ENCODE results near the gene TMEM38B.

Gene TMEM38B

DNA sequence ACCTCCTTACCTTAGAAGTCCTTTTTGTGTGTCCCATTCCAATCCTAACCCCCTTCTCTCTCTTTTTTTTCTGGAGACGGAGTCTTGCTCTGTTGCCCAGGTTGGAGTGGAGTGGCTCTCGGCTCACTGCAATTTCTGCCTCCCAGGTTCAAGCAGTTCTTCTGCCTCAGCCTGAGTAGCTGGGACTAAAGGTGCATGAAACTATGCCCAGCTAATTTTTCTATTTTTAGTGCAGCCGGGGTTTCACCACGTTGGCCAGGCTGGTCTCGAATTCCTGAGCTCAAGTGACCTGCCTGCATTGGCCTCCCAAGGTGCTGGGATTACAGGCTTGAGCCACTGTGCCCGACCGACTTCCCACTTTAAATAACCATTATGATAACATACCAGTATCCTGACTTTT lies 17.5 kb downstream of the TMEM38B start:
- TF ChIP-seq, protein P1, sequence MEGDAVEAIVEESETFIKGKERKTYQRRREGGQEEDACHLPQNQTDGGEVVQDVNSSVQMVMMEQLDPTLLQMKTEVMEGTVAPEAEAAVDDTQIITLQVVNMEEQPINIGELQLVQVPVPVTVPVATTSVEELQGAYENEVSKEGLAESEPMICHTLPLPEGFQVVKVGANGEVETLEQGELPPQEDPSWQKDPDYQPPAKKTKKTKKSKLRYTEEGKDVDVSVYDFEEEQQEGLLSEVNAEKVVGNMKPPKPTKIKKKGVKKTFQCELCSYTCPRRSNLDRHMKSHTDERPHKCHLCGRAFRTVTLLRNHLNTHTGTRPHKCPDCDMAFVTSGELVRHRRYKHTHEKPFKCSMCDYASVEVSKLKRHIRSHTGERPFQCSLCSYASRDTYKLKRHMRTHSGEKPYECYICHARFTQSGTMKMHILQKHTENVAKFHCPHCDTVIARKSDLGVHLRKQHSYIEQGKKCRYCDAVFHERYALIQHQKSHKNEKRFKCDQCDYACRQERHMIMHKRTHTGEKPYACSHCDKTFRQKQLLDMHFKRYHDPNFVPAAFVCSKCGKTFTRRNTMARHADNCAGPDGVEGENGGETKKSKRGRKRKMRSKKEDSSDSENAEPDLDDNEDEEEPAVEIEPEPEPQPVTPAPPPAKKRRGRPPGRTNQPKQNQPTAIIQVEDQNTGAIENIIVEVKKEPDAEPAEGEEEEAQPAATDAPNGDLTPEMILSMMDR (IDR thresholded peaks at IDR 0.05; ENCODE audit: low read depth, low read length), result no peak
- no peak for DNase-seq (ENCODE audit: extremely low read depth, low read depth)

DNA sequence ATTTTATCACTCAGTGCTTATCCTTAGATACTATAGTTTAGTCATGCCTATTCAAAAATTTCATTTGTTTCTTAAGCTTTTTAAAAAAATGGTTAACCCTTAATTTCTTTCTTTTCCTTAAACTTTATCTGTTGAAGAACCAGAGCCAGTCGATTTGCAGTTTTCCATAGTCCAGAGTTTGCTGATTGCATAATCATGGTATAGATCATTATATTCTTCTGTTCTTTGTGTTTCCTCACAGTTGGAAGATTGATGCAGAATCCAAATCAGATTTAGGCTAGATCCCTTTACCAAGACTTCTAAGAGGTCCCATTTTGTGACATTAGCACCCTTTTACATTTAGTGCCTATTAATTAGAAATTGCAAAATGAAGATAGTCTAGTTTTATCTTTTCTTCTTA lies 18.0 kb downstream of the TMEM38B start:
- TF ChIP-seq, protein P1 (IDR thresholded peaks at IDR 0.05; ENCODE audit: low read depth, low read length), result no peak
- DNase-seq (ENCODE audit: extremely low read depth, low read depth), result no peak

DNA sequence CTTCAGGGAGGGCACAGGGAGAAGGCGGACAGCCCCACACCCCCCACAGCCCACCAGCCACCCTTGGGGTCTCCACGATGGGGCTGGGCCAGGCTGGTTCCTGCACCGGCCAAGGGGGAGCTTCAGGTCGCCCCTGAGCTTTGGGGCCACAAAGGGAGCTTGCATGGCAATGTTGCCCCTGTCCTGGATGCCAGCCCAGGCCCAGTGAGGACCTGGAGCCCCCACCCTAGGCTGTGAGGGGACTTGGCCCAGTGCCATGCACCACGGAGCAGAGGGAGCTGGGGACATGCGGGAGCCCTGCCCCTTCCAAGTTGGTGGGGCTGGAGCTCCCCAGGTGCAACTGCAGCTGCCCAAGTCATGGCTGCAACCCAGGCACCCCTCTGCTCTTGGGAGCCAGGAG lies 18.4 kb downstream of the TMEM38B start:
- no peak for DNase-seq (ENCODE audit: extremely low read depth, low read depth)
- TF ChIP-seq, protein P1 (IDR thresholded peaks at IDR 0.05; ENCODE audit: low read depth, low read length), result no peak

DNA sequence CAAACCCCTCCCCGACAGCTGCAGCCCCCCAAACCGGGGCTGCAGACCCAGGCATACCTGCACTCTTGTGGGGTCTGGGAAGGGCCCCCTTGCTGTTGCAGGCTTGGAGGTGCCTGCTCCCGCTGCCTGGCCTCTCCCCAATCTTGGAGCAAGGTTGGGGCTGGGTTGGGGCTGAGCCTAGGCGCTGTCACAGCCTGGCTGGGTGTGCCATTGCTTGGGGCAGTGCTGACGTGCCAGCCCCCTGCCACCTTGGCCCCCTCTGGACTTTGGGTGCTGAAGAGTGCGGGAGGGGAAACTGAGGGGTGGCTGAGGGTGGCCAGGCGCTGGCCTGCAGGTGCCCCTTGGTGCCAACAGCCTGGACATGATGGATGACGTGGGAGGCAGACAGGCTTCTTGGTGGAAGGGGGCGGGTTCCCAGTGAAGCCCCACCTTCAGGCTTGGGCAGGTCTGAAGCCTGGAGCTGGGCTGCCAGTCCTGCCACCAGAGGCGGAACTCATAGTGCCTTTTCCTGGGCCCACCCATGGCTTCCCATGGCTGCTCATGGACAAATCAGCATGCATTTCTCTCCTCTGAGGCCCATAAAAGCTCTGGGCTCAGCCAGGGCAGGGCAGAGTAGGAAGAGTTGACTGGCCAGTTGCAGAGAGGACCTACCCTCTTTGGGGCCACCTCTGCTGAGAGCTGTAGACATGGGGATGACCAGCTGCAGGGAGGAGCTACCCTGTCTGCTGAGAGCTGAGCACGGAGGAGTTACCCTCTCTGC lies 19.1 kb downstream of the TMEM38B start:
- TF ChIP-seq, protein P1 (IDR thresholded peaks at IDR 0.05; ENCODE audit: low read depth, low read length), result no peak
- no peak for DNase-seq (ENCODE audit: extremely low read depth, low read depth)

DNA sequence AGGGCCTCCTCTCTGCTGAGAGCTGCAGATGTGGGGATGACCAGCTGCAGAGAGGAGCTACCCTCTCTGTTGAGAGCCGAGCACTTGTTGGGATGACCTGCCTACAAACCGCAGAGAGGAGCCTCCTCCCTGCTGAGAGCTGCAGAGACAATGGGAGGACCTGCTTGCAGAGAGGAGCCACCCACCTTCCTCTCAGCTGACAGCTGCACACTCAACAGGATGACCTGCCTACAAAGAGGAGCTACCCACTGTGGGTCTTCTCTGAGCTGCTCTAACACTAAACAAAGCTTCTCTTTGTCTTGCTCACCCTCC lies 19.6 kb downstream of the TMEM38B start:
- DNase-seq (ENCODE audit: extremely low read depth, low read depth), result no peak
- TF ChIP-seq, protein P1 (IDR thresholded peaks at IDR 0.05; ENCODE audit: low read depth, low read length), result no peak

DNA sequence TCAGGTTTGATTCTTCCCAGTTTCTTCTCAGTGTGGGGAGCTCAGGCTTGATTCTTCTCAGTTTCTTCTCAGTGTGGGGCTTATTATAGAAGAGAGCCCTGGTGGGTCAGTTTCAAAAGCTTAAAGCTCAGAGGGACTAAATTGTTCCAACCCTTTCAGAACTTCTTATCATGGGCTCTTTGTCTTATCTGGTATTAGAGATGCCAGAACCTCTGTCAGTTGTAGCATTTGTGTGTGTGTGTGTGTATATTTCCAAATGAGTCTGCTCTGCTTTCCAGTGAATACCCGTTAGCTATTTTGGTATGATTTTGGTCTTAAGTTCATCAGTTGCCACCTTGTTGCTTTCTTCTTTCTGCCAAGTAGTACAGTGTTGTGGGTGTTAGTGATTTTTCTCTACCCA lies 21.8 kb downstream of the TMEM38B start:
- TF ChIP-seq, protein P1 (IDR thresholded peaks at IDR 0.05; ENCODE audit: low read depth, low read length), result no peak
- DNase-seq (ENCODE audit: extremely low read depth, low read depth), result no peak

DNA sequence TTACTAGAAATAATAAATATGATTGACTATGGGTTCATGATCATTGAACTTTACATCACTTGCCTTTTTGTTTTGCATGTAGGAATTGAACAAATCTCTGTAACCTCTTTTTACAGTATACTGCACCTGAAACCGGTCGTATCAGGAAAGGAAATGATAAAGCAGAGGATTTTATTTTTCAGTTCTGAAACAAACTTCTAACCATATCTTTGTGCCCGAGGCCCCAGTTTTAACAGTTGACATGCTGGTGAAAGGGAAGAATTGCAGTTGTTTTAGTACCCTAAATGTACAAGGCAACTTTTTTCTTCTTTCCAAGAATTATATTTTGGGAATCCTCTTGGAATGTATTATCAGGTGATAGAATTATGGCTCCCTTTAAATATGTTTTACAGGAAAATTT lies 27.8 kb downstream of the TMEM38B start:
- TF ChIP-seq, protein P1 (IDR thresholded peaks at IDR 0.05; ENCODE audit: low read depth, low read length), result no peak
- no peak for DNase-seq (ENCODE audit: extremely low read depth, low read depth)

All from AG09319 (cell line).